ENCODE results near the gene BSPRY. TPM values are rescaled to one million over a fixed set of nuclear protein-coding genes. Genes with fewer than 3 reads are reported as not detected.
A peak's percentile ranks its signal among the peaks of the same experiment; 100 is the strongest.

BSPRY gene
- total and polyA plus RNA-seq, 2 of the 13 experiments (the other 11 are each of a cell fraction or from before 2014, with no cell fraction given) = 0.09 to 0.26 TPM

GRCh38 chr9:113410207-113410864 is 61.0 kb downstream of the BSPRY start, which contains the start of the genes C9orf43 and POLE3 (continued):
- TF ChIP-seq DBP (CRISPR knock-in tag; IDR thresholded peaks at IDR 0.05; ENCODE audit: not compliant biosample characterization) (peak; percentile 58), IKZF1 (IDR thresholded peaks at IDR 0.05) (no peak), HOXA9 (CRISPR knock-in tag; IDR thresholded peaks at IDR 0.05; ENCODE audit: borderline replicate concordance) (0 out of 2 replicates have a peak, but pooled peaks have one; percentile 65), ATF7 (IDR thresholded peaks at IDR 0.05) (no peak; the same call in 1 of the 2 replicates), ATF7 (CRISPR knock-in tag; IDR thresholded peaks at IDR 0.05) (0 out of 2 replicates have a peak, but pooled peaks have one; percentile 35), PBX3 (CRISPR knock-in tag; IDR thresholded peaks at IDR 0.05; ENCODE audit: borderline replicate concordance) (no peak), SALL1 (CRISPR knock-in tag; IDR thresholded peaks at IDR 0.05) (peak; percentile 87), SOX13 (IDR thresholded peaks at IDR 0.05) (0 out of 2 replicates have a peak, but pooled peaks have one; percentile 34), SOX13 (CRISPR knock-in tag; conservative IDR thresholded peaks at IDR 0.05 in 1 of 2, IDR thresholded peaks at IDR 0.05 in 1 of 2) (peak in 1 of 2 experiments; percentile 24; a peak in 2 of 4 replicates), ZBTB7A (CRISPR knock-in tag; IDR thresholded peaks at IDR 0.05) (no peak), ZMYM3 (CRISPR knock-in tag; IDR thresholded peaks at IDR 0.05) (peak; percentile 83), AKNA (CRISPR knock-in tag; IDR thresholded peaks at IDR 0.05; ENCODE audit: borderline replicate concordance) (no peak), GLI4 (CRISPR knock-in tag; IDR thresholded peaks at IDR 0.05; ENCODE audit: borderline replicate concordance) (no peak), ZUFSP (CRISPR knock-in tag; IDR thresholded peaks at IDR 0.05; ENCODE audit: borderline replicate concordance) (no peak), TEAD2 (CRISPR knock-in tag; IDR thresholded peaks at IDR 0.05) (no peak; the same call in 1 of the 2 replicates), GFI1 (CRISPR knock-in tag; IDR thresholded peaks at IDR 0.05; ENCODE audit: borderline replicate concordance) (peak; percentile 84; the same call in 1 of the 2 replicates), CHD2 (IDR thresholded peaks at IDR 0.05; ENCODE audit: low read depth, low read length) (peak; percentile 84), SRSF9 (IDR thresholded peaks at IDR 0.05; ENCODE audit: borderline replicate concordance, insufficient read depth, low read depth, low read length, poor library complexity, severe bottlenecking) (no peak), HOXD1 (CRISPR knock-in tag; IDR thresholded peaks at IDR 0.05) (peak; percentile 68), ZNF260 (CRISPR knock-in tag; IDR thresholded peaks at IDR 0.05; ENCODE audit: borderline replicate concordance, low read depth) (peak; percentile 60; the same call in 1 of the 2 replicates), DMAP1 (CRISPR knock-in tag; IDR thresholded peaks at IDR 0.05) (peak; percentile 98)
